Stimulated activated CD4-positive, alpha-beta T cell treated with anti-CD3 and anti-CD28 coated beads, Interleukin-15, amount 100 ng/mL, for 24 hours (primary cell): ENCODE measurements around the gene NUDT8.
"Not testable (repeated sequence)": the region's sequence is repeated elsewhere in the genome, so short reads cannot be mapped to it uniquely, and the experiment has no call there.

Source experiments
- DNase-seq: peaks from one replicate; pipeline ENCODE4 v3.0.0-alpha.2; 2020

The NUDT8 gene

GRCh38 chr11:67641338-67642172, 11.8 kb upstream of the NUDT8 start:
- no peak for DNase-seq

GRCh38 chr11:67640758-67641337, 11.1 kb upstream of the NUDT8 start:
- no peak for DNase-seq

- peak; percentile 78 for DNase-seq
These were observed 10.5 kb upstream of the NUDT8 start for GRCh38 chr11:67640021-67640757.

- no peak for DNase-seq
These were observed 9.7 kb upstream of the NUDT8 start, which contains the start of gene TBX10 for GRCh38 chr11:67639438-67639859. TBX10 (minus strand) TSS chr11:67639763; CDS start chr11:67639472, 291 bp downstream.

GRCh38 chr11:67638535-67639437, 9.0 kb upstream of the NUDT8 start:
- DNase-seq = no peak

GRCh38 chr11:67637441-67637840, 7.7 kb upstream of the NUDT8 start:
- DNase-seq = not testable (repeated sequence)

GRCh38 chr11:67636962-67637361, 7.2 kb upstream of the NUDT8 start:
- no peak for DNase-seq

- no peak for DNase-seq
These were observed 5.4 kb upstream of the NUDT8 start for GRCh38 chr11:67635231-67635521.

- no peak for DNase-seq
These were observed 4.9 kb upstream of the NUDT8 start for GRCh38 chr11:67634366-67635230.

- no peak for DNase-seq
These were observed 4.1 kb upstream of the NUDT8 start for GRCh38 chr11:67633758-67634365.

GRCh38 chr11:67632982-67633755, 3.4 kb upstream of the NUDT8 start:
- no peak for DNase-seq

GRCh38 chr11:67632175-67632981, 2.6 kb upstream of the NUDT8 start:
- DNase-seq = no peak

- no peak for DNase-seq
These were observed 2.1 kb upstream of the NUDT8 start for GRCh38 chr11:67631853-67632174.

- DNase-seq = no peak
These were observed 1.7 kb upstream of the NUDT8 start for GRCh38 chr11:67631411-67631810.

- DNase-seq = no peak
These were observed 1.2 kb upstream of the NUDT8 start for GRCh38 chr11:67630943-67631331.

GRCh38 chr11:67630228-67630942, 648 bp upstream of the NUDT8 start:
- DNase-seq = peak; percentile 99

- DNase-seq = no peak
These were observed 889 bp downstream of the NUDT8 start for GRCh38 chr11:67628710-67629385.

GRCh38 chr11:67627812-67628624, 1.7 kb downstream of the NUDT8 start:
- DNase-seq = no peak
